Prostate gland (tissue), 2 donors: Measurements from ENCODE around the gene NR1H2.

Source experiments
- POLR2A ChIP-seq: fragments of 450-650 bp; IDR thresholded peaks from one replicate; pipeline ENCODE4 v1.6.1; 2016; ENCODE audit warnings: antibody characterized with exemption, mild to moderate bottlenecking
- TF ChIP-seq, protein P1 (sequence below), 4 experiments: fragments of 200-600 bp in 2 of 4; fragments of 450-650 bp in 2 of 4; sonication (generic) in 2 of 4; IDR thresholded peaks; 1 replicate in 3 of 4; 2 replicates in 1 of 4; pipeline ENCODE4 v1.5.1; 2016 to 2019; ENCODE audit warnings: antibody characterized with exemption in 4 of 4, mild to moderate bottlenecking in 2 of 4, moderate library complexity in 2 of 4

- TF ChIP-seq, protein P1, sequence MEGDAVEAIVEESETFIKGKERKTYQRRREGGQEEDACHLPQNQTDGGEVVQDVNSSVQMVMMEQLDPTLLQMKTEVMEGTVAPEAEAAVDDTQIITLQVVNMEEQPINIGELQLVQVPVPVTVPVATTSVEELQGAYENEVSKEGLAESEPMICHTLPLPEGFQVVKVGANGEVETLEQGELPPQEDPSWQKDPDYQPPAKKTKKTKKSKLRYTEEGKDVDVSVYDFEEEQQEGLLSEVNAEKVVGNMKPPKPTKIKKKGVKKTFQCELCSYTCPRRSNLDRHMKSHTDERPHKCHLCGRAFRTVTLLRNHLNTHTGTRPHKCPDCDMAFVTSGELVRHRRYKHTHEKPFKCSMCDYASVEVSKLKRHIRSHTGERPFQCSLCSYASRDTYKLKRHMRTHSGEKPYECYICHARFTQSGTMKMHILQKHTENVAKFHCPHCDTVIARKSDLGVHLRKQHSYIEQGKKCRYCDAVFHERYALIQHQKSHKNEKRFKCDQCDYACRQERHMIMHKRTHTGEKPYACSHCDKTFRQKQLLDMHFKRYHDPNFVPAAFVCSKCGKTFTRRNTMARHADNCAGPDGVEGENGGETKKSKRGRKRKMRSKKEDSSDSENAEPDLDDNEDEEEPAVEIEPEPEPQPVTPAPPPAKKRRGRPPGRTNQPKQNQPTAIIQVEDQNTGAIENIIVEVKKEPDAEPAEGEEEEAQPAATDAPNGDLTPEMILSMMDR (IDR thresholded peaks at IDR 0.05) = no peak
- no peak for TF ChIP-seq POLR2A
These were observed 7.0 kb downstream of the NR1H2 start for GRCh38 chr19:50383001-50383851.
